ENCODE results near the gene UBE2L6.

DNA sequence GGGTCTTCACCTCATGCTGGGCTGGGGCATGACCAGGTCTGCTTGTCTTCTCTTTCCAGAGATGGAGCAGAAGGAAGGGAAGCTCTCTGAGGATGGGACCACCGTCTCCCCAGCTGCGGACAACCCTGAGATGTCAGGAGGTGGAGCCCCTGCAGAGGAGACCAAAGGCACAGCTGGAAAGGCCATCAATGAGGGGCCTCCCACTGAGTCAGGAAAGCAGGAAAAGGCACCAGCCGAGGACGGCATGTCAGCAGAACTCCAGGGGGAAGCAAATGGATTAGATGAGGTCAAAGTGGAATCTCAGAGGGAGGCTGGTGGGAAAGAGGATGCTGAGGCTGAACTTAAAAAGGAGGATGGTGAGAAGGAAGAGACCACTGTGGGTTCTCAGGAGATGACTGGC lies 24.9 kb downstream of the UBE2L6 start:
- TF ChIP-seq, protein P1, sequence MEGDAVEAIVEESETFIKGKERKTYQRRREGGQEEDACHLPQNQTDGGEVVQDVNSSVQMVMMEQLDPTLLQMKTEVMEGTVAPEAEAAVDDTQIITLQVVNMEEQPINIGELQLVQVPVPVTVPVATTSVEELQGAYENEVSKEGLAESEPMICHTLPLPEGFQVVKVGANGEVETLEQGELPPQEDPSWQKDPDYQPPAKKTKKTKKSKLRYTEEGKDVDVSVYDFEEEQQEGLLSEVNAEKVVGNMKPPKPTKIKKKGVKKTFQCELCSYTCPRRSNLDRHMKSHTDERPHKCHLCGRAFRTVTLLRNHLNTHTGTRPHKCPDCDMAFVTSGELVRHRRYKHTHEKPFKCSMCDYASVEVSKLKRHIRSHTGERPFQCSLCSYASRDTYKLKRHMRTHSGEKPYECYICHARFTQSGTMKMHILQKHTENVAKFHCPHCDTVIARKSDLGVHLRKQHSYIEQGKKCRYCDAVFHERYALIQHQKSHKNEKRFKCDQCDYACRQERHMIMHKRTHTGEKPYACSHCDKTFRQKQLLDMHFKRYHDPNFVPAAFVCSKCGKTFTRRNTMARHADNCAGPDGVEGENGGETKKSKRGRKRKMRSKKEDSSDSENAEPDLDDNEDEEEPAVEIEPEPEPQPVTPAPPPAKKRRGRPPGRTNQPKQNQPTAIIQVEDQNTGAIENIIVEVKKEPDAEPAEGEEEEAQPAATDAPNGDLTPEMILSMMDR (IDR thresholded peaks at IDR 0.05): no peak
- no peak for TF ChIP-seq POLR2A (IDR thresholded peaks at IDR 0.05)
